ENCODE results near the gene RASL11B. TPM values are rescaled to one million over a fixed set of nuclear protein-coding genes. Genes with fewer than 3 reads are reported as not detected.

The RASL11B gene
- total RNA-seq, 1 experiment from 2014 or later: 30.0 TPM

GRCh38 chr4:52836120-52836519 lies 26.0 kb upstream of the RASL11B start:
- H3K4me1 Mint-ChIP-seq: peaks cover 65 to 74% of the 10 kb centered on the region in 2 experiments
- no peak overlapping the region for H2AK5ac ChIP-seq (ENCODE audit: insufficient read length, low read length)
- H4K5ac ChIP-seq (ENCODE audit: insufficient read length, low read depth, low read length): no peak overlapping the region
- H2AFZ ChIP-seq (ENCODE audit: low read length): no peak overlapping the region
- peak overlapping the region; percentile 47 for H2BK12ac ChIP-seq (ENCODE audit: insufficient read length, low read depth, low read length)
- no peaks in the 10 kb centered on the region for H3K9me3 Mint-ChIP-seq
- H3K9ac ChIP-seq (ENCODE audit: extremely low read depth, insufficient read length, low read length): no peak overlapping the region
- H3K4ac ChIP-seq (ENCODE audit: low read depth, low read length): no peak overlapping the region
- H3K9me3 ChIP-seq (ENCODE audit: control insufficient read depth, low read depth, low read length): no peaks in the 10 kb centered on the region
- TF ChIP-seq CTCF (conservative IDR thresholded peaks at IDR 0.05): no peak
- no peaks in the 10 kb centered on the region for H3K79me1 ChIP-seq (ENCODE audit: insufficient read depth, low read depth, low read length, poor library complexity, severe bottlenecking)
- H3T11ph ChIP-seq (ENCODE audit: low read length): no peak overlapping the region
- no peak overlapping the region for H4K91ac ChIP-seq (ENCODE audit: insufficient read length, low read depth, low read length)
- no peak overlapping the region for H4K8ac ChIP-seq (replicated peaks; ENCODE audit: insufficient read length, low read depth, low read length)
- H3K79me2 ChIP-seq (ENCODE audit: insufficient read depth, low read length): no peaks in the 10 kb centered on the region
- H3K27ac Mint-ChIP-seq: peak overlapping the region in 2 of 3 experiments; percentile 54 to 81; a peak in 4 of 7 replicates
- no peak overlapping the region for H3K4me3 Mint-ChIP-seq
- H2BK15ac ChIP-seq (ENCODE audit: low read depth, low read length): no peak overlapping the region
- no peak overlapping the region for H2BK5ac ChIP-seq (ENCODE audit: insufficient read length, low read length)
- H2BK120ac ChIP-seq (ENCODE audit: low read depth, low read length, poor library complexity, severe bottlenecking): no peak overlapping the region
- no peak overlapping the region for H3K18ac ChIP-seq (ENCODE audit: insufficient read length, low read depth, low read length)
- H3K36me3 Mint-ChIP-seq (ENCODE audit: insufficient read depth in 1 of 3, low read depth in 3 of 3): peaks cover 0 to 9% (median 5%) of the 10 kb centered on the region in 3 experiments; a peak in 3 of 7 replicates
- H3K14ac ChIP-seq (ENCODE audit: insufficient read depth, low read length): no peak overlapping the region
- H3K56ac ChIP-seq (ENCODE audit: insufficient read length, low read depth, low read length): no peak overlapping the region
- H2BK20ac ChIP-seq (ENCODE audit: low read depth, low read length, poor library complexity, severe bottlenecking): no peak overlapping the region
- no peaks in the 10 kb centered on the region for H4K20me1 ChIP-seq (ENCODE audit: control insufficient read depth, insufficient read depth, insufficient read length)
- DNase-seq: no peak
- H3K23me2 ChIP-seq (ENCODE audit: insufficient read length, low read depth, low read length, poor library complexity, severe bottlenecking): no peaks in the 10 kb centered on the region
- peak overlapping the region; percentile 5 for H3K27ac ChIP-seq (ENCODE audit: insufficient read length, low read depth, low read length)
- H3K27me3 Mint-ChIP-seq (ENCODE audit: low read depth): no peaks in the 10 kb centered on the region
- H3K27me3 ChIP-seq (ENCODE audit: insufficient read depth, low read length): no peaks in the 10 kb centered on the region
- H3K23ac ChIP-seq (ENCODE audit: insufficient read length, low read depth, low read length): no peak overlapping the region
- no peak overlapping the region for H3K4me2 ChIP-seq (ENCODE audit: insufficient read depth, insufficient read length, low read length)
- H3K4me1 ChIP-seq (ENCODE audit: insufficient read depth, low read length): peaks cover 11% of the 10 kb centered on the region
- WGBS (ENCODE audit: extremely low coverage, insufficient read length, low lambda C conversion rate): no CpG with 5 or more reads among the region's 3 CpGs

Measured in H9 (cell line).